H1 (cell line): Measurements from ENCODE around the gene RNF111. TPM values are rescaled to one million over a fixed set of nuclear protein-coding genes. Genes with fewer than 3 reads are reported as not detected.

Experiments
- TAF7 ChIP-seq: optimal IDR thresholded peaks from 2 replicates; pipeline ENCODE3; 2011; ENCODE audit warnings: low read depth, mild to moderate bottlenecking, inconsistent platforms, low read length, moderate library complexity, borderline replicate concordance
- polyA plus RNA-seq, 7 experiments: library from polyadenylated mRNA; depleted of rRNA in 3 of 7; stranded (reverse) in 5 of 7; unstranded in 2 of 7; fragments of >200 nt in 5 of 7; fragments of 200-250 nt in 2 of 7; gene quantifications; 1 replicate in 5 of 7; 2 replicates in 1 of 7; 4 replicates in 1 of 7; pipeline versions ENCODE4 v1.2.1 to v1.2.3, GENCODE V29; 2011 to 2013; ENCODE audit warnings: missing spikeins in 2 of 7, mixed read lengths in 2 of 7
- total RNA-seq: library from RNA; stranded (reverse); fragmentation: NEBNext Ultra II Directional; extraction: Animal tissue kit (Norgen Biotek cat#: 25700); gene quantifications from 2 replicates; pipeline ENCODE4 v1.2.1, GENCODE V29; 2021
- TF ChIP-seq, protein P1 (sequence below): IDR thresholded peaks from 2 replicates; pipeline ENCODE4 v1.6.1; 2012; ENCODE audit warnings: inconsistent platforms

RNF111 gene
- total and polyA plus RNA-seq, 2 of the 8 experiments (the other 6 are each of a cell fraction or from before 2014, with no cell fraction given) = 18.5 to 26.6 TPM

- TF ChIP-seq, protein P1, sequence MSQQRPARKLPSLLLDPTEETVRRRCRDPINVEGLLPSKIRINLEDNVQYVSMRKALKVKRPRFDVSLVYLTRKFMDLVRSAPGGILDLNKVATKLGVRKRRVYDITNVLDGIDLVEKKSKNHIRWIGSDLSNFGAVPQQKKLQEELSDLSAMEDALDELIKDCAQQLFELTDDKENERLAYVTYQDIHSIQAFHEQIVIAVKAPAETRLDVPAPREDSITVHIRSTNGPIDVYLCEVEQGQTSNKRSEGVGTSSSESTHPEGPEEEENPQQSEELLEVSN = no peak
- no peak for TF ChIP-seq TAF7
These were observed 71.7 kb downstream of the RNF111 start (continued) for GRCh38 chr15:59059076-59059597.
